Thyroid gland (tissue), 4 donors: ENCODE results near the gene MTO1.

ENCODE experiments used
- CTCF ChIP-seq, 6 experiments: fragments of 200-600 bp in 3 of 6; fragments of 450-650 bp in 3 of 6; sonication (generic) in 3 of 6; IDR thresholded peaks; one replicate each; pipeline ENCODE4 v1.5.1; 2016 to 2019; ENCODE audit warnings: antibody characterized with exemption in 6 of 6, mild to moderate bottlenecking in 2 of 6, inconsistent platforms in 1 of 6, moderate library complexity in 1 of 6
- POLR2A ChIP-seq, 2 donors: fragments of 450-650 bp; IDR thresholded peaks; one replicate each; pipeline ENCODE4 v1.6.1; 2017; ENCODE audit warnings: antibody characterized with exemption in 2 of 2, mild to moderate bottlenecking in 2 of 2, moderate library complexity in 1 of 2

- TF ChIP-seq CTCF (IDR thresholded peaks at IDR 0.05) (no peak), POLR2A (IDR thresholded peaks at IDR 0.05) (no peak)
Observed at GRCh38 chr6:73418081-73418741, 43.3 kb upstream of the MTO1 start.
